ENCODE data around the gene HIVEP3.

- TF ChIP-seq CTCF (conservative IDR thresholded peaks at IDR 0.05; ENCODE audit: low read length) (peak; percentile 56), EZH2phosphoT487 (IDR thresholded peaks at IDR 0.05; ENCODE audit: borderline replicate concordance) (no peak)
Observed at GRCh38 chr1:41891199-41891896, 27.4 kb downstream of the HIVEP3 start.

Measured in Loucy (cell line).